GM19025 (cell line): ENCODE results near the gene PDCD6IP.
"Not testable (repeated sequence)": the region's sequence is repeated elsewhere in the genome, so short reads cannot be mapped to it uniquely, and the experiment has no call there.

Source experiments
- ATAC-seq: cut with Tn5 transposase; IDR thresholded peaks from one replicate; pipeline ENCODE4 v1.9.1; 2021; ENCODE audit warnings: mild to moderate bottlenecking, low read depth, moderate library complexity; ENCODE audit not compliant: unreplicated experiment

Gene PDCD6IP

DNA sequence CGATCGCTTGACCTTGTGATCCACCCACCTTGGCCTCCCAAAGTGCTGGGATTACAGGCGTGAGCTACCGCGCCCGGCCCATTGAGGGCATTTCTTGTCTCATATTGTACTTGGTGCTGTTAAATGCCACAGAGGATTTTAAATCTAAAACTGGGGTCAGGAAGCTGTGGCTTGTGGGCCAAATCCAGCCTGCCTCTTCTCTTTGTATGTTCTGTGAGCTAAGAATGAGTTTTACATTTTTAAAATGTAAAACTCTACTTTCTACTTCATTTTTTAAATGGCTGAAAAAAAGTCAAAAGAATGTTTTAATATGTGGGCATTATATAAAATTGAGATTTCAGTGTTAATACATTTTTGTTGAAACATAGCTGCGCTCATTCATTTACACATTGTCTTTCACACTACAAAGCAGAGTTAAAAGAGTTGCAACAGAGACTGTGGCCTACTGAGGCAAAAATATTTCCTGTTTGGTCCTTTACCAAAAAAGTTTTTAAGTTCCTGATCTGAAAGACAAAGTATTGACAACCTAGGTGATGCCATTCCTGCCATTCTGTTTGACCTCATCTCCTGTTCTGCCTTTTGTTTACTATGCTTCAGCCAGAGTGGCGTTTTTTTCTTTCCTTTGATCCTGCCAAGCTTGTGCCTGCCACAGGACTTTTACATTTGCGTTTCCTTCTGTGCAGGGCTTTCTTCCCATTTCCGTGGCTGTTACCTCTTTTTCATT lies 50.4 kb downstream of the PDCD6IP start:
- ATAC-seq = no peak

DNA sequence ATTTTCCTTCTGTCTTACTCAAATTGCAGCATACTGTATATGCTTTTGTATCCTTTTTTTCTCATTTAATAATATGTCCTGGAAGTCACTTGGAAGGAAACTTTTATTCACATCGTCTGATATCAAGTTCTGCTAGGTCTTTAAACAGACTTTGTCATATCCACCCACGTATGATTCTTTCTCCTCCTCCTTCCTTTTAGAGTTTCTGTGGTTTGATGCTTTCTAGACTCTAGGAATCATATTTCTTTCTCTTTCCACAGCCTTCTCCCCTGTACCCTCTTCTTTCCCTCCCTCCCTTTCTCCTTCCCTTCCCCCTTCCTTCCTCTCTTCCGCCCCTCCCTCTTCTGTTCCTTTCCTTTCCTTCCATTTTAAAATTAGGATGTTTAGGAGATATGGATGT lies 52.2 kb downstream of the PDCD6IP start:
- not testable (repeated sequence) for ATAC-seq

DNA sequence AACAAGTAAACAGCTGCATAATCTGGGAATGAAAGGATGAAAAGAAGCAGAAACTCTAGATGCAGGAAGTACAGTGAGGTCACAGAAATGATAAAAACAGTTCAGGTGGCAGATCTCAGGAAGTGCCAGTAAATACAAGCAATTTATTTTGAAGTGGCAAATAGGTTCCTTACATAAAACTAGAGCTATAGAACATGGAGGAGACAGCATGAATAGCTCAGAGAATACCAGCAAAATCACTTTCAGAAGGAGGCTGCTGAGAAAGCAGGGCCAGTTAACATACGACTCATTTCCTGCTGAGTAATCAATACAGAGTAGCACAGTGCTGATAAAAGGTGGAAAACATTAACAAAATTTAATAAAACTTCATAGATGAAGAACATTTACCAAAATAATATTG lies 57.0 kb downstream of the PDCD6IP start:
- not testable (repeated sequence) for ATAC-seq

DNA sequence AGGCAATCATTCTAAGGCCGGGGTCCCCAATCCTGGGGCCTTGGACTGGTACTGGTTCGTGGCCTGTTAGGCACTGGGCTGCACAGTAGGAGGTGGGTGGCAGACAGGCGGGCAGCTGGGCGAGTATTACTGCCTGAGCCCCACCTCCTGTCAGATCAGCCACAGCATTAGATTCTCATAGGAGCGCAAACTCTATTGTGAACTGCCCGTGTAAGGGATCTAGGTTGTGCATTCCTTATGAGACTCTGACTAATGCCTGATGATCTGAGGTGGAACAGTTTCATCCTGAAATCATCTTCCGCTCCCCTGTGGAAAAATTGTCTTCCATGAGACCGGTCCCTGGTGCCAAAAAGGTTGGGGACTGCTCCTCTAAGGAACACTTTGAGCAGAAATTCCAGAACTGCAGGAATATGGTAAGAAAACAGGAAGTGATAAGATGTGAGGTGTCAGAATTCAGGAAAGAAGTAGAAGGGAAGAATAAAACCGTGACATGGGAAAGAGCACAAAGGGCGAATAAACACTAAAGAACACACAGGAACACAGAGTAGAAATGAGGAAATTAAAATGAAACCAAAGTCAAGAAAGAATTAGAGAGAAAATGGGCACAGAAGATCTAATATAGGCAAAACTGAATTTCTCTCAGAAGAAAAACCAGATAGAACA lies 57.6 kb downstream of the PDCD6IP start:
- no peak for ATAC-seq

DNA sequence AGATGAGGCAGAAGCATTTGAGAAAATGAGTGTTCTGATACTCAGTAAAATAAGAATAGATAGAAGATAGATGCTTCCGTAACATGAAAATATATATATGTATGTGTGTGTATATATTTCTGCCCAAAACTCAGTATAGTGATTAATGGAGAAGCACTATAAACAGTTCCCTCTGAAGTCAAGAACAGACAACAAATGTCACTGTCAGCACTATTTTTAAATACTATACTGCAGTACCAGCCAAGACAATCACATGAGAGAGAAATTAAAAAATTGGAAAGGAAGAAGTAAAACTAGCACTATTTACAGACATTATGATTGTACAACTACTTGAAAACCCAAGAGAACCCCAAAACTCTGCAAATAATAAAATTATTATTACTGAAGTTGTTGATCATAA lies 59.3 kb downstream of the PDCD6IP start:
- not testable (repeated sequence) for ATAC-seq

DNA sequence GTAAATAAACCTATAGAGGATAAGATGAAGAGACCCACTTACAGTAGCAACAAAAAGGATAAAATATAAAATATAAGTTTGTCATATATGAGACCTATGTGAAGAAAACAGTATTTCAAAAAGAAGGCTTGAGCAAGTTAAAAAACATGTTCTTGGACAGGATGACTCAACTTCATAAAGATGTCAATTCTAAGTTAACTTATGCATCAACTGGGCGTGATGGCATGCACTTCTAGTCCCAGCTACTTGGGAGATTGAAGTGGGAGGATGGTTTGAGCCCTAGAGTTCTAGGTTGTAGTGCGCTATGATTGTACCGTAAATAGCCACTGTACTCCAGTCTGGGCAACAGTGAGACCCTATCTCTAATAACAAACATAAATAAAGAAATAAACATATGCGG lies 59.7 kb downstream of the PDCD6IP start:
- ATAC-seq = no peak

DNA sequence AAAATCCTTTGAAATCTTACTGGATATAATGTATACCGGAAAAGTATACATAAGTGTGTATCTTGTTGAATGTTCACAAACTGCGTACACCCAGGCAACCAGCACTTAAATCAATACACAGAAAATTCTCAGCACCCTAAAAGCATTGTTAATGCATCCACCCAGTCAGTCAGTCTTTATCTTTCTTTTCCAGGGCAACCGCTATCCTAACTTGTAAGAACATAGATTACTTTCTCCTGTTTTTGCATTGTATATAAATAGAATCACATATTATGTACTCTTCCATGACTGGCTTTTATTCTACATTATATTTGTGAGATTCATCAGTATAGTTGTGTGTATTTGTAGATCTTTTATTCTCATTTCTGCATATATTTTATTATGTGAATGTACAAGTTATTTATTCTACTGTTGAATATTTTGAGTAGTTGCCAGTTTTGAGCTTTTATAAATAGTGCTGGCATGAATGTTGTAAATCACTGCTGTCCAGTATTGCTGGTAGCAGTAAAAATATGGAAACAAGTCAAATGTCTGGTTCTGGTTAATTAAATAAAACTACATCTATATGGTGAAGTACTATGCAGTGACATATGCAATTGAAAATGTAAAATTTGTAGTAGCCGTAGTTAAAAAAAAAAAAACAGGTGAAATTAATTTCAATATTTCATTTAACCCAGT lies 62.1 kb downstream of the PDCD6IP start:
- no peak for ATAC-seq

DNA sequence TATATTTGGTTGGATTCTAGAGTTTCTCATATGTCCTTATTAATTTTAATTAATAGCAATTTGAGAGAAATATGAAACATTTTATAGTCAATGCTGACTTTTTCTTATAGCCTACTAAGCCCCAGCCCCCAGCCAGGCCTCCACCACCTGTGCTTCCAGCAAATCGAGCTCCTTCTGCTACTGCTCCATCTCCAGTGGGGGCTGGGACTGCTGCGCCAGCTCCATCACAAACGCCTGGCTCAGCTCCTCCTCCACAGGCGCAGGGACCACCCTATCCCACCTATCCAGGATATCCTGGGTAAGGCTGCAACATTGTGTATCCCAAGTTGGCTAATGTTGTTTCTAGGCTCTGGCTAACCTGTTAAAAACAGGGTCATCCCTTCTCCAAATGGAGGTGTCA lies 66.7 kb downstream of the PDCD6IP start:
- no peak for ATAC-seq

DNA sequence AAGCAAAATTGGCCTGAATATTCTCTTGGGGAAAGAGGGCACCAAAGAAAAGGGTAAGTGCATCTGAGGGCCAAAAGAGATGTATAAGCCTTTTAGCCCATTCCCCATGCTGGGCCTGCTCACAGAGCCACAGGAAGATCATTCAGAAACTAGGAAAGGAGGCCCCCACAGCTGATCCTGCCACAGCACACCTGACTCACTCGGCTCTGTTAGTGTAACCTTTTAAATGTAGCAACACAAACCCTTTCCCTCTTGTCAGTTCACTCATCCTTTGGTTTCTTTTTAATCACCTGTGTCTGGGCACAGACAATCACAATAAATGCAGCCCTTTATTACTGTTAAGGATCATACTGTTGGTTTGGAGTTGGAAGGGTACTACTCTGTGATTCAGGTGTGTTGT lies 69.9 kb downstream of the PDCD6IP start:
- no peak for ATAC-seq

DNA sequence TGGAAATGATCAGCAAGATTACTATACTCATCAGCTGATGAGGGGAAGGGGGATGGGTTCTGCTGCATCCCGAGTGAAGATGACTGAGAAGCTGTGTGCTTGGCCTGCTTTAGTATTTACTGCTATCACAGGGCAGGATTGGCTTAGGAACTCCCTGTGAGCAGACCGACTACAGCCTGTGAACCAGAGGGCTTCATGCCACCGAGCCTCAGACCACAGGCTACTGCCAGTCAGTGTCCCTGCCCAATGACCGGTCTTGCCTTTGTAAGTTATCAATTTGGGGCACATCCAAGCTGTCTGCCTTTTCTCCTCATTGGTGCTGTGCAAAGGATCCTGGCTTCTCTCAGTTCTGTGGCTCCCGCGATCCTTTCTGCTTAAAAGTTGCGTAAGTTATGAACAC lies 71.5 kb downstream of the PDCD6IP start:
- no peak for ATAC-seq

DNA sequence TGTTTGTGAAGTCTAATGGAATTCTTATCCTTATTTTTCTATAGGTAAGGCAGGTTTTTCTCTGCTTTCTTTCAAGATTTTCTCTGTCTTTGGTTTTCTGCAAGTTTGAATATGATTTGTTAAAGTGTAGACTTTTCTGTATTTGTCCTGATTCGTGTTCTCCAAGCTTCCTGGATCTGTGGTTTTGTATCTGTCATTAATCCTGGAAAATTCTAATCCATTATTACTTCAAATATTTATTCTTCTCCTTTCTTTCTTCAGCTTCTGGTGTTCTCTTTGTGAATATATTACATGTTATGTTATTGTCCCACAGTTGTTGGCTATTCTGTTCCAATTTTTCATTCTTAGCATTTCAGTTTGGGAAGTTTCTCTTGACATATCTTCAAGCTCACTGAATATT lies 76.4 kb downstream of the PDCD6IP start:
- no peak for ATAC-seq

DNA sequence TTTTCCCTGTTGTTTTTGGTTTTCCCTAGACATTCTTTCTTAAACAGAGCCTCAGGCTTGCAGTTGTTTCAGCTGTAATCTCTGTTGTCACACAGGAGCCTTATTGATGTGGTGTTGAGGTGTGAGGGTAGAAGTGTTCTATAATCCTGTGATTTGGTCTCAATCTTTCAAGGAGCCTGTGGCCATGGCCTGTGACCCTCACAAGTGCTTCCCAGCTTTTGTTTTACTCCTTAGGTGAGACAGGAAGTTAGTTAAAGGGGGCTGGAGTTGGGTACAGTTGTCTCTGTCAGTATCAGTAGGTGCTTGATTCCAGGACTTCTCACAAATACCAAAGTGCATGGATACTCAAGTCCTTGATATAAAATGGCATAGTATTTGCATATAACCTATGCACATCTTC lies 77.2 kb downstream of the PDCD6IP start:
- ATAC-seq = no peak

DNA sequence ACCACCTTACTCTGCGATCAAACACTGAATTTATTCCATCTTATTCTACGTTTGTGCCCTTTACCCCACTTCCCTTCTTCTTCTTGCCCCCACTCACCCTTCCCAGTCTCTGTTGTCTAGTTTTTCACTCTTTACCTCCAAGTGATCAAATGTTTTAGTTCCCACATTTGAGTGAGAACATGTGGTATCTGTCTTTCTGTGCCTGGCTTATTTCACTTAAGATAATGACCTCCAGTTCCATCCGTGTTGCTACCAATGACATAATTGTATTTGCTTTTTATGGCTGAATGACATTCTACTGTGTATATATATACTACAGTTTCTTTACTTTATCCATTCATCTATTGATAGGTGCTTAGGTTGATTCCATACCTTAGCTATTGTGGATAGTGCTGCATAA lies 78.8 kb downstream of the PDCD6IP start:
- no peak for ATAC-seq

DNA sequence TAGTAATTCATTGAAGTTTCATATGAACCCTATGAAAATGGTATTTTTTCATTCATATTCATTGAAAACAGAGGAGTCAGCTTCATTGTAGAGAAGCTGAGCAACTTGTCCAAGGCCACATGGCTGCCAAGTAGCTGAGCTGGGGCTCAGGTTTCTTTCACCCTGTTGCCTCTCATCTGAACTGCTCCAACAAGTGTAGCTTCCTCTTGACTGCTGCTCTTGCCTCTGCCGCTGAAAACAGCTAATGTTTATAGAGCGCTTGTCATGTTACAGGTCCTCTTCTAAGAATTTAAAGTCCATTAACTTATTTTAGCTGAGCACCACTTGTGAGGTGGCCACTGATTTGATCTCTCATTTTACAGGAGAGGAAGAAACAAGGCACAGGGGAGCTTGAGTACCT lies 81.1 kb downstream of the PDCD6IP start:
- ATAC-seq = no peak

DNA sequence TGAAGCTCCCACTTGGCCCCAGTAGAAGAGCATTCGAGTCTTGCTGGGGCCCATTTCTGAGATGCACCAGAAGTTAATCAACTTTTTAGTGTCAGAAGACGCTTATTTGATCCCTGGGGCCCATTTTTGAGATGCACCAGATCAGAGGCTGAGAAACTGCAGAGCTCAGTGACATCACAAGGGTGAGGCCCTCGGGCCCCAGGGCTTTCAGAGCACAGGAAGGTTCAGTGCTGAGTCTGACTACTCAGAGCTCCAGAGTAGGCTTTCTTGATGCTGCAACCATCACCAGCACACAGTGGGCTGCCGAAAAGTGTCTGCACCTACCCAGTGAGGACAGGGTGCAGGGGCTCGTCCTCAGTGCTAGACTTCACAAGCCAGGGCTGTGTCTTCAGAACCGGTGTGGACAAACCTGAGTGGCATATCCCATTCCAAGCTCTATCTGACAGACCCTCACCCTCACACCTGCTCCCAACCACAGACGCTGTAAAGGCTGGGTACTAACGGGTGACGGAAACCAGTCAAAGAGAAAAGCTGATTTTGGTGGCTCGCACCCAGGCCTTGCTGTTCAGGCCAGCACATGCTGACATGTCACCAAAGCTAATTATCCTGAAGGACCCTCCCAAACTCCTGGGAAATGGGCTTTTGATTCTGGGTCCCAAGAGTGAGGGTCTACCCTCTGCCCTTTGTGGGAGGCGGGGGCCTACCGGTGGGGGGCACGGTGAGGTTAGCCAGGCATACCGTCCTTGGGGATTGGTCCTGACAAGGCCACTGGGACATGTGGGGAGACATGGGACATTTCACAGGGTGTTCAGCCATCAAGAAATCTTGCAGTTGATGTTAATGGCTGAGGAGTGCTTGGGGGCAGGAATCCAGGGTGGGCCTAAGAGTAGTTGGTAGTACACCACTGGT lies 83.0 kb downstream of the PDCD6IP start:
- ATAC-seq = no peak

DNA sequence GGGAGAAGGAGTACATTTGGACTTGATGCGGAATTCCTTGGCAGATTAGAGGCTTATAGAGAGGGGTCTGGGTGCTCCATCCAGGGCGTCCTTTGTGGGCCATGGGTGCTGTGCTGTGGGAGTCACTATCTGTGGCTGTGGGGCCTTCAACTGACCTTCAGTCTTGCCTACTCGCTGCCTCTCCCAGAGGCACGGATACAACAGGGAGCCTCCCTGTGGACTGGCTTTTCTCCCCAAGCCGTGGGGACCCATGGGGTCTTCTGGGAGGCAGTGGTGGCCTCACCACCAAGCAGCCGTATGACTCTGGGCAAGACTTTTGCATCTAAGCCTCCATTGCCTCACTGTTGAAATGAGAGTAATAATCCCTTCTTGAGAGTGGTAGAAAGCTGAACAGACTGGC lies 83.9 kb downstream of the PDCD6IP start:
- no peak for ATAC-seq

DNA sequence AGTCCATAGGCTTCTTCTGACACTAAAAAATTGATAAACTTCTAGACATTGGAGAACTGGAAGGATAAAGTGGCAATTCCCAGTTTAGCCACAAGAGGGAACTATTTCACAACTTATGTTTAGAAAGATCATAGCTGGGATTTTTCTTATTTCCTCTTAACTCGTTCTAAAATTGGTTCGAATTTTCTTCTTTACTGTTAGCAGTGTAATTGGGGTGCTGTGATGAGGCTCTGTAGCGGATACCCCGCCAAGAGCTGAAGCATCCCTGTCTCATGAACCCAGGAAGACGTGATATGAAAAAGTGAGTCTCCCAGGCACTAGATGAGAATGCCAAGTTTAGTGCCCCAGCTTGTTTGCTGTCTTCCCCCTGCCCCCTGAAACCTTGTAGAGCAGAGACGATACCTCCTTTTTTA lies 85.1 kb downstream of the PDCD6IP start:
- ATAC-seq = no peak

DNA sequence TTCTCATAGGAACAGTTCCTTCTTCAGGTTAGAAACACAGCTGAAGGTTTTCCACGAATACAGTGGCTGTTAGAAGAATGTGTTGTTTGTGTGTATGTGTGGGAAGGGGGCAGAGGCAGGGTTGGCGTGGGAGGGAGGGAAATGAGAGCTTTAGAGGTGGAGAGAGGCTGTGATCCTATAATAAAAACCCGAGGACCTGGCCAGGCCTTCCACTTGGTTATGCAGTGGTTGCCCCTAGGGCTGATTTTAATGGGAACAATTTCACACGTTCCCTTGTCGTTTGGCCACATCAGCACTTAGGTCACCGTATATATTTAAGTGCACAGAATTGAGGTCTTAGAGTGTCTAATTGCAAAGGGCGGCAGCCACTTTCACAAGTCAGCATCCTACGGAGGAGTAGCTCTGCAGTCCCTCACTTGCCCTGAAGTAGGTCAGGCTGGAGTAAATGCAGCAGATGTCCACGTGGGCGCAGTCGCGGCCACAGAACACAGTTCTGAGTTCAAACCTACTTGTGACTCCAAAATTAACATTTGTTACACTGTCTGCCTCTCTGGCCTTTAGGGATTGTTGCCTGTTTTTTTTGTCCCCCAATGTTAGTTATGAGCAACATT lies 85.6 kb downstream of the PDCD6IP start:
- no peak for ATAC-seq

DNA sequence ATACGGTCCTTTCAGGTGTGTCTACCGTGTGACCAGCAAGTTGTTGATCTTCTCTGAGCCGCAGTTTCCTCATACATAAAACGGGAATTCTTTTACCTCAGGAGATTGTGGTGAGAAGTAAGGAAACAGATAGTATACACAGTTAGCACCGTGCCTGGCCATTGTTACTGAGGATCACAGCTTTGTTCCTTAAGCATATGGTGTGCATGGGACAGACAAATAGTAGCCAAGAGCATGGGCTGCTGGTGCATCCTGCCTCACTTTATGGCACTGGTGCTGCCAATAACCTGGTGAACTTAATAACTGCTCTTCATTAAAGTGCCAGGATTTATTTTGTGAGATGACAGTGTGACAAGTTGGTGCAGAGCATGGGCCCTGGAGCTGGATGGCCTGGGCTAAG lies 86.3 kb downstream of the PDCD6IP start:
- no peak for ATAC-seq

DNA sequence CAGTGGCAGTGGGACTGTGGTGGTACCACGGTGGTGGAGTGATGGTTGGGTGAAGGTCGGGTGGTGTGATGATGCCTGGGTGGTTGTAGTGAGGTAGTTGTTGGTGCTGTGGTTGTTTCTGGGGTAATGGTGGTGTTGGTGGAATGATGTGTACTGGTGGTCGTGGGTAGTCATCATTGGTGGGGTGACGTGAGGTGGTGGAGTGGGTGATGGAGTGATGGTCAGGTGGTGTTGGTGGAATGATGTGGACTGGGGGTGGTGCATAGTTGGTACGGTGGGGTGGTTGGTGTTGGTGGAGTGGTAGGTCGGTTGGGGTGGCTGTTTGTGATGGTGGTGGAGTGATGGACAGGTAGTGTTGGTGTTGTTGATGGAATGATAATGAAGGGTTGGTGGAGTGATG lies 87.1 kb downstream of the PDCD6IP start:
- ATAC-seq = no peak
